A673 (cell line): ENCODE results near the gene ST3GAL6. TPM values are rescaled to one million over a fixed set of nuclear protein-coding genes. Genes with fewer than 3 reads are reported as not detected.

Experiments used
- BruUV-seq: library from RNA; stranded (reverse); fragments of 400-500 nt; replicated peaks from 2 replicates; lab custom pipeline; 2021; lab: Mats Ljungman, UMichigan
- CTCF ChIA-PET: fragments of 300-600 bp; sonication (Branson Sonifier 250); formaldehyde crosslinking; loops from one replicate; lab custom pipeline; 2022; ENCODE audit warnings: antibody characterized with exemption; lab: Charles Lee
- POLR2A ChIA-PET: fragments of 300-600 bp; sonication (Branson Sonifier 250); formaldehyde crosslinking; loops from one replicate; lab custom pipeline; 2022; ENCODE audit warnings: antibody characterized with exemption; ENCODE audit not compliant: low non-redundant PET; lab: Charles Lee
- DNase-seq: peaks from one replicate; pipeline ENCODE4 v3.0.0-alpha.2; 2015; ENCODE audit warnings: low spot score
- H3K27ac ChIP-seq: fragments of 200-600 bp; sonication (generic); 2 replicates; pipeline ENCODE4 v1.5.1; 2016; ENCODE audit warnings: mixed run types, low read depth, mild to moderate bottlenecking, mixed read lengths, antibody characterized with exemption, low read length; ENCODE audit not compliant: poor library complexity, severe bottlenecking
- H3K27me3 ChIP-seq: fragments of 200-600 bp; sonication (generic); replicated peaks from 2 replicates; pipeline ENCODE4 v1.6.1; 2017; ENCODE audit warnings: mixed run types, low read depth, mild to moderate bottlenecking, mixed read lengths, antibody characterized with exemption, low read length; ENCODE audit not compliant: insufficient read depth, poor library complexity
- H3K36me3 ChIP-seq: fragments of 200-600 bp; sonication (generic); 2 replicates; pipeline ENCODE4 v1.6.1; 2016; ENCODE audit warnings: mixed run types, mild to moderate bottlenecking, mixed read lengths, antibody characterized with exemption, low read length; ENCODE audit not compliant: insufficient read depth, poor library complexity, severe bottlenecking
- H3K4me1 ChIP-seq: fragments of 200-600 bp; sonication (generic); 2 replicates; pipeline ENCODE4 v1.6.1; 2017; ENCODE audit warnings: mixed run types, mild to moderate bottlenecking, mixed read lengths, antibody characterized with exemption, low read length; ENCODE audit not compliant: insufficient read depth, poor library complexity, severe bottlenecking
- H3K4me3 ChIP-seq: fragments of 200-600 bp; sonication (generic); 2 replicates; pipeline ENCODE4 v1.5.1; 2016; ENCODE audit warnings: low read depth, mixed run types, mild to moderate bottlenecking, mixed read lengths, low read length; ENCODE audit not compliant: poor library complexity, severe bottlenecking
- H3K9me3 ChIP-seq: fragments of 200-600 bp; sonication (generic); 2 replicates; pipeline ENCODE4 v1.6.1; 2016; ENCODE audit warnings: mixed run types, low read depth, mild to moderate bottlenecking, mixed read lengths, antibody characterized with exemption, low read length; ENCODE audit not compliant: poor library complexity, severe bottlenecking
- CTCF ChIP-seq: fragments of 300-800, 200-600 bp; sonication (generic); conservative IDR thresholded peaks from 2 replicates; pipeline ENCODE4 v1.5.1; 2017; ENCODE audit warnings: low read depth, mild to moderate bottlenecking, antibody characterized with exemption, low read length, moderate library complexity, mixed read lengths
- EZH2 ChIP-seq: fragments of 200-600 bp; sonication (generic); IDR thresholded peaks from 2 replicates; pipeline ENCODE4 v1.6.1; 2017; ENCODE audit warnings: borderline replicate concordance, low read depth, mild to moderate bottlenecking, mixed read lengths, antibody characterized with exemption, low read length; ENCODE audit not compliant: poor library complexity, severe bottlenecking
- intact Hi-C: fragments of 100-400 bp; cut with micrococcal nuclease; formaldehyde crosslinking; loops from one replicate; pipeline ENCODE4 v1.10.0; 2022; ENCODE audit not compliant: unreplicated experiment
- total RNA-seq: library from RNA; stranded (reverse); gene quantifications from 2 replicates; pipeline ENCODE4 v1.2.3, GENCODE V29; 2021

The ST3GAL6 gene
- total RNA-seq, 1 experiment from 2014 or later: 4.8 TPM

GRCh38 chr3:98746882-98747281 lies 16.3 kb upstream of the ST3GAL6 start:
- ChIA-PET CTCF (no interaction called here), POLR2A (no interaction called here)
- no TSS peak for BruUV-seq
- H3K27me3 ChIP-seq: no peaks in the 10 kb centered on the region
- H3K4me3 ChIP-seq: no peak overlapping the region
- TF ChIP-seq CTCF (no peak), EZH2 (no peak)
- intact Hi-C loops: no loop called here
- H3K27ac ChIP-seq: no peak overlapping the region
- DNase-seq: no peak
- no peaks in the 10 kb centered on the region for H3K9me3 ChIP-seq
- H3K4me1 ChIP-seq: no peaks in the 10 kb centered on the region
- H3K36me3 ChIP-seq: no peaks in the 10 kb centered on the region

- no peaks in the 10 kb centered on the region for H3K9me3 ChIP-seq
- intact Hi-C loops: no loop called here
- CTCF ChIA-PET: no interaction called here
- BruUV-seq: no TSS peak
- H3K4me3 ChIP-seq: no peak overlapping the region
- H3K27me3 ChIP-seq: no peaks in the 10 kb centered on the region
- no peak for DNase-seq
- H3K36me3 ChIP-seq: no peaks in the 10 kb centered on the region
- TF ChIP-seq EZH2: no peak
- no peak for TF ChIP-seq CTCF
- H3K27ac ChIP-seq: no peak overlapping the region
- no peaks in the 10 kb centered on the region for H3K4me1 ChIP-seq
- POLR2A ChIA-PET: no interaction called here
These were observed 12.7 kb upstream of the ST3GAL6 start for GRCh38 chr3:98750276-98750919.

GRCh38 chr3:98754483-98754882 lies 8.7 kb upstream of the ST3GAL6 start:
- Histone ChIP-seq H3K4me3 (no peak overlapping the region), H3K27ac (no peak overlapping the region), H3K4me1 (no peaks in the 10 kb centered on the region), H3K27me3 (no peaks in the 10 kb centered on the region), H3K9me3 (no peaks in the 10 kb centered on the region), H3K36me3 (no peaks in the 10 kb centered on the region)
- ChIA-PET CTCF (no interaction called here), POLR2A (no interaction called here)
- no TSS peak for BruUV-seq
- intact Hi-C loops: no loop called here
- TF ChIP-seq EZH2 (no peak), CTCF (no peak)
- DNase-seq: no peak
